Measurements from ENCODE around the gene PCDHA1. TPM values are rescaled to one million over a fixed set of nuclear protein-coding genes. Genes with fewer than 3 reads are reported as not detected.
A peak's percentile ranks its signal among the peaks of the same experiment; 100 is the strongest.

PCDHA1 gene
- total RNA-seq, result 0.07 TPM in 1 of 2 replicates, not detected in the other
- long read RNA-seq, partial matches to known transcripts, result 0 of 1 reads
- long read RNA-seq, other reads (novel, unspliced or antisense), result 0 of 1 reads

- Mint-ChIP-seq H3K27ac (ENCODE audit: unreplicated experiment) (no peak within 1 kb of the TSS), H3K4me3 (no peak within 1 kb of the TSS), H3K9me3 (peaks cover 21% of the 10 kb centered on the region), H3K36me3 (ENCODE audit: low read depth) (peaks cover 22% of the 10 kb centered on the region), H3K27me3 (ENCODE audit: low read depth) (no peaks in the 10 kb centered on the region), H3K4me1 (no peaks in the 10 kb centered on the region)
- no peak for DNase-seq (ENCODE audit: low read depth, low spot score)
- peak; percentile 31 for TF ChIP-seq CTCF (conservative IDR thresholded peaks at IDR 0.05)
Measured at GRCh38 chr5:140785905-140786686, at the start of gene PCDHA1. Gene PCDHA1, plus strand, starts transcription at chr5:140786140.

- Mint-ChIP-seq H3K36me3 (ENCODE audit: low read depth) (no peaks in the 10 kb centered on the region), H3K27me3 (ENCODE audit: low read depth) (peaks cover 40% of the 10 kb centered on the region), H3K9me3 (no peaks in the 10 kb centered on the region), H3K27ac (ENCODE audit: unreplicated experiment) (no peak overlapping the region), H3K4me3 (no peak overlapping the region), H3K4me1 (no peaks in the 10 kb centered on the region)
- no peak for DNase-seq (ENCODE audit: low read depth, low spot score)
- TF ChIP-seq CTCF (conservative IDR thresholded peaks at IDR 0.05), result no peak
Measured at GRCh38 chr5:140737486-140737885, 48.5 kb upstream of the PCDHA1 start.

- no peak for TF ChIP-seq CTCF (conservative IDR thresholded peaks at IDR 0.05)
- Mint-ChIP-seq H3K27ac (ENCODE audit: unreplicated experiment) (no peak overlapping the region), H3K36me3 (ENCODE audit: low read depth) (no peaks in the 10 kb centered on the region)
Measured at GRCh38 chr5:140741967-140742366, 44.0 kb upstream of the PCDHA1 start.

GRCh38 chr5:140753561-140753960, 32.4 kb upstream of the PCDHA1 start:
- Mint-ChIP-seq H3K4me1 (no peaks in the 10 kb centered on the region), H3K27me3 (ENCODE audit: low read depth) (peaks cover 17% of the 10 kb centered on the region)

More at GRCh38 chr5:140741967-140742366, 44.0 kb upstream of the PCDHA1 start:
- Mint-ChIP-seq H3K27me3 (ENCODE audit: low read depth) (peaks cover 9% of the 10 kb centered on the region), H3K4me1 (no peaks in the 10 kb centered on the region), H3K4me3 (no peak overlapping the region), H3K9me3 (peaks cover under 1% of the 10 kb centered on the region)
- DNase-seq (ENCODE audit: low read depth, low spot score), result no peak

More at GRCh38 chr5:140753561-140753960, 32.4 kb upstream of the PCDHA1 start:
- no peak overlapping the region for H3K27ac Mint-ChIP-seq (ENCODE audit: unreplicated experiment)
- peaks cover 12% of the 10 kb centered on the region for H3K36me3 Mint-ChIP-seq (ENCODE audit: low read depth)
- no peak for TF ChIP-seq CTCF (conservative IDR thresholded peaks at IDR 0.05)
- DNase-seq (ENCODE audit: low read depth, low spot score), result no peak
- H3K4me3 Mint-ChIP-seq, result no peak overlapping the region
- peaks cover 37% of the 10 kb centered on the region for H3K9me3 Mint-ChIP-seq

All from neural crest cell (in vitro differentiated cells).